H1 (cell line): Measurements from ENCODE around the gene LCE1F. TPM values are rescaled to one million over a fixed set of nuclear protein-coding genes. Genes with fewer than 3 reads are reported as not detected.

ENCODE experiments used
- CTCF ChIA-PET: fragments of 300-600 bp; sonication (Branson Sonifier 250); formaldehyde crosslinking; loops from one replicate; lab custom pipeline; 2021; ENCODE audit not compliant: partially characterized antibody; lab: Charles Lee
- POLR2A ChIA-PET: fragments of 300-600 bp; sonication (Branson Sonifier 250); formaldehyde crosslinking; loops from one replicate; lab custom pipeline; 2021; ENCODE audit warnings: inconsistent platforms; ENCODE audit not compliant: partially characterized antibody; lab: Charles Lee
- DNase-seq, 2 experiments: peaks; one replicate each; pipeline versions ENCODE4 v3.0.0 to v3.0.0-alpha.2; 2010 to 2022; ENCODE audit warnings: low spot score in 2 of 2, low read depth in 1 of 2, mixed read lengths in 1 of 2
- FAIRE-seq: peaks from 2 replicates; lab custom pipeline; 2011; peaks lifted over from hg19 to GRCh38; lab: Jason Lieb, UNC
- H2AFZ ChIP-seq: 2 replicates; pipeline ENCODE4 v1.8.1; 2012; ENCODE audit warnings: low read length, inconsistent platforms
- H2AK5ac ChIP-seq: 2 replicates; pipeline ENCODE4 v1.6.1; 2013; ENCODE audit warnings: low read depth, low read length
- H2BK120ac ChIP-seq: replicated peaks from 2 replicates; pipeline ENCODE3; 2013; ENCODE audit warnings: low read depth, low read length, inconsistent platforms
- H2BK12ac ChIP-seq: 2 replicates; pipeline ENCODE4 v1.6.1; 2013; ENCODE audit warnings: low read depth, low read length
- H2BK15ac ChIP-seq: 2 replicates; pipeline ENCODE4 v1.6.1; 2013; ENCODE audit warnings: low read length
- H2BK20ac ChIP-seq: 2 replicates; pipeline ENCODE4 v1.6.1; 2013; ENCODE audit warnings: low read length
- H2BK5ac ChIP-seq: 2 replicates; pipeline ENCODE4 v1.6.1; 2013; ENCODE audit warnings: low read depth, low read length
- H3K14ac ChIP-seq: 2 replicates; pipeline ENCODE4 v1.6.1; 2013; ENCODE audit warnings: inconsistent platforms; ENCODE audit not compliant: insufficient read length
- H3K18ac ChIP-seq: 2 replicates; pipeline ENCODE4 v1.6.1; 2013; ENCODE audit warnings: low read length; ENCODE audit errors: extremely low read depth
- H3K23ac ChIP-seq: 2 replicates; pipeline ENCODE4 v1.6.1; 2013; ENCODE audit warnings: inconsistent platforms; ENCODE audit not compliant: insufficient read length
- H3K23me2 ChIP-seq: 2 replicates; pipeline ENCODE4 v1.6.1; 2013; ENCODE audit warnings: low read depth, low read length
- H3K27ac ChIP-seq: 2 replicates; pipeline ENCODE4 v1.6.1; 2011; ENCODE audit warnings: low read depth, low read length, inconsistent platforms
- H3K27me3 ChIP-seq, 4 experiments: replicated peaks in 1 of 4; 1 replicate in 1 of 4; 2 replicates in 3 of 4; pipeline versions ENCODE4 v1.6.1 to v1.8.1; 2011 to 2013; ENCODE audit warnings: low read length in 3 of 4, mild to moderate bottlenecking in 3 of 4, inconsistent platforms in 2 of 4, mixed read lengths in 2 of 4, moderate library complexity in 1 of 4; ENCODE audit not compliant: control insufficient read depth in 3 of 4, insufficient read depth in 3 of 4; ENCODE audit errors: extremely low read depth in 1 of 4
- H3K36me3 ChIP-seq, 4 experiments: 2 replicates each; pipeline versions ENCODE4 v1.6.1 to v1.8.1; 2011 to 2013; ENCODE audit warnings: mild to moderate bottlenecking in 4 of 4, low read length in 3 of 4, moderate library complexity in 2 of 4, control low read depth in 1 of 4, inconsistent platforms in 1 of 4; ENCODE audit not compliant: insufficient read depth in 4 of 4, control insufficient read depth in 2 of 4
- H3K4ac ChIP-seq: replicated peaks from 2 replicates; pipeline ENCODE3; 2013; ENCODE audit warnings: low read length, low read depth, mixed read lengths, inconsistent platforms; ENCODE audit not compliant: insufficient read length
- H3K4me1 ChIP-seq, 4 experiments: replicated peaks in 1 of 4; 1 replicate in 1 of 4; 2 replicates in 3 of 4; pipeline versions ENCODE4 v1.6.1 to v1.8.1; 2011 to 2013; ENCODE audit warnings: low read length in 3 of 4, inconsistent platforms in 2 of 4, mixed read lengths in 1 of 4; ENCODE audit not compliant: insufficient read depth in 4 of 4, control insufficient read depth in 3 of 4
- H3K4me2 ChIP-seq, 2 experiments: 2 replicates each; pipeline versions ENCODE4 v1.6.1 to v1.8.1; 2011 to 2013; ENCODE audit warnings: low read depth in 2 of 2, low read length in 2 of 2, control low read depth in 1 of 2, inconsistent platforms in 1 of 2, mild to moderate bottlenecking in 1 of 2; ENCODE audit not compliant: insufficient read depth in 1 of 2
- H3K4me3 ChIP-seq, 4 experiments: fragments of 200-600, 300-600 bp in 1 of 4; sonication (generic), shearing (Covaris generic), sonication (Bioruptor Twin) in 1 of 4; 2 replicates each; pipeline versions ENCODE4 v1.5.1 to v1.8.1; 2011 to 2016; ENCODE audit warnings: low read length in 4 of 4, low read depth in 3 of 4, control low read depth in 2 of 4, inconsistent platforms in 2 of 4, mild to moderate bottlenecking in 2 of 4, mixed read lengths in 1 of 4, moderate library complexity in 1 of 4; ENCODE audit not compliant: insufficient read depth in 2 of 4; ENCODE audit errors: extremely low read depth in 1 of 4
- H3K56ac ChIP-seq: replicated peaks from 2 replicates; pipeline ENCODE3; 2013; ENCODE audit warnings: low read depth, mild to moderate bottlenecking, mixed read lengths, low read length, inconsistent platforms; ENCODE audit not compliant: insufficient read length
- H3K79me1 ChIP-seq: 2 replicates; pipeline ENCODE4 v1.6.1; 2013; ENCODE audit warnings: low read depth, low read length, control low read depth
- H3K79me2 ChIP-seq, 2 experiments: 2 replicates each; pipeline versions ENCODE4 v1.6.1 to v1.8.1; 2012 to 2013; ENCODE audit warnings: low read length in 2 of 2, mild to moderate bottlenecking in 2 of 2, inconsistent platforms in 1 of 2; ENCODE audit not compliant: insufficient read depth in 2 of 2, control insufficient read depth in 1 of 2
- H3K9ac ChIP-seq, 4 experiments: replicated peaks in 1 of 4; 1 replicate in 1 of 4; 2 replicates in 3 of 4; pipeline versions ENCODE4 v1.6.1 to v1.8.1; 2011 to 2013; ENCODE audit warnings: low read depth in 3 of 4, low read length in 3 of 4, control low read depth in 2 of 4, mild to moderate bottlenecking in 2 of 4, moderate library complexity in 2 of 4, inconsistent platforms in 1 of 4; ENCODE audit errors: extremely low read depth in 1 of 4
- H3K9me3 ChIP-seq, 2 experiments: 2 replicates each; pipeline versions ENCODE4 v1.6.1 to v1.8.1; 2012 to 2013; ENCODE audit warnings: mild to moderate bottlenecking in 2 of 2, moderate library complexity in 2 of 2, control low read depth in 1 of 2, inconsistent platforms in 1 of 2, low read depth in 1 of 2, low read length in 1 of 2, mixed read lengths in 1 of 2; ENCODE audit not compliant: insufficient read depth in 2 of 2
- H4K20me1 ChIP-seq, 2 experiments: replicated peaks in 1 of 2; 2 replicates each; pipeline versions ENCODE3 to v1.8.1; 2011 to 2013; ENCODE audit warnings: inconsistent platforms in 2 of 2, low read length in 2 of 2, mild to moderate bottlenecking in 1 of 2; ENCODE audit not compliant: insufficient read depth in 2 of 2, control insufficient read depth in 1 of 2
- H4K5ac ChIP-seq: 2 replicates; pipeline ENCODE4 v1.6.1; 2013; ENCODE audit warnings: low read length, low read depth, mixed read lengths, inconsistent platforms; ENCODE audit not compliant: insufficient read length
- H4K8ac ChIP-seq: 2 replicates; pipeline ENCODE4 v1.8.0; 2013; ENCODE audit warnings: mild to moderate bottlenecking, moderate library complexity, low read length, inconsistent platforms; ENCODE audit not compliant: insufficient read depth; ENCODE audit errors: extremely low read depth
- H4K91ac ChIP-seq: replicated peaks from 2 replicates; pipeline ENCODE3; 2013; ENCODE audit warnings: low read length, mixed read lengths, inconsistent platforms; ENCODE audit not compliant: insufficient read length
- ASH2L ChIP-seq: fragments of 200-600, 300-600 bp; sonication (generic); IDR thresholded peaks from one replicate; pipeline ENCODE4 v1.7.1; 2017; ENCODE audit warnings: low read length
- CBX8 ChIP-seq: fragments of 300-800, 300-1000 bp; sonication (generic); IDR thresholded peaks from 2 replicates; pipeline ENCODE4 v1.7.1; 2016; ENCODE audit warnings: low read depth, low read length, borderline replicate concordance
- CREB1 ChIP-seq: IDR thresholded peaks from 2 replicates; pipeline ENCODE4 v1.6.1; 2012; ENCODE audit warnings: inconsistent platforms
- EP300 ChIP-seq, 2 experiments: IDR thresholded peaks; 1 replicate in 1 of 2; 2 replicates in 1 of 2; pipeline ENCODE4 v1.6.1; 2011 to 2012; ENCODE audit warnings: low read depth in 2 of 2, low read length in 2 of 2, mild to moderate bottlenecking in 2 of 2, borderline replicate concordance in 1 of 2, inconsistent platforms in 1 of 2, moderate library complexity in 1 of 2
- GABPA ChIP-seq: IDR thresholded peaks from 2 replicates; pipeline ENCODE4 v1.6.1; 2011; ENCODE audit warnings: mild to moderate bottlenecking, low read length, moderate library complexity, borderline replicate concordance; ENCODE audit not compliant: insufficient read depth
- HDAC2 ChIP-seq, 2 experiments: fragments of 300-600 bp in 1 of 2; sonication (generic) in 1 of 2; IDR thresholded peaks; 2 replicates each; pipeline ENCODE4 v1.6.1; 2011 to 2012; ENCODE audit warnings: low read depth in 2 of 2, low read length in 2 of 2, mild to moderate bottlenecking in 2 of 2, moderate library complexity in 2 of 2, borderline replicate concordance in 1 of 2, inconsistent platforms in 1 of 2
- JUN ChIP-seq: IDR thresholded peaks from 2 replicates; pipeline ENCODE4 v1.6.1; 2011; ENCODE audit warnings: low read depth, mild to moderate bottlenecking, improper control_type of control experiment, low read length
- NRF1 ChIP-seq: IDR thresholded peaks from 2 replicates; pipeline ENCODE4 v1.6.1; 2011; ENCODE audit warnings: mild to moderate bottlenecking, low read depth, low read length, improper control_type of control experiment
- SIN3A ChIP-seq, 2 experiments: IDR thresholded peaks in 1 of 2; conservative IDR thresholded peaks in 1 of 2; 2 replicates each; pipeline ENCODE4 v1.6.1; 2011 to 2012; ENCODE audit warnings: low read length in 2 of 2, improper control_type of control experiment in 1 of 2, low read depth in 1 of 2, mild to moderate bottlenecking in 1 of 2
- SRF ChIP-seq: IDR thresholded peaks from 2 replicates; pipeline ENCODE4 v1.6.1; 2011; ENCODE audit warnings: mild to moderate bottlenecking, low read depth, low read length, moderate library complexity
- TAF7 ChIP-seq: optimal IDR thresholded peaks from 2 replicates; pipeline ENCODE3; 2011; ENCODE audit warnings: low read depth, mild to moderate bottlenecking, inconsistent platforms, low read length, moderate library complexity, borderline replicate concordance
- TEAD4 ChIP-seq: IDR thresholded peaks from 2 replicates; pipeline ENCODE4 v1.6.1; 2012; ENCODE audit warnings: low read depth, low read length, inconsistent platforms, mixed read lengths
- YY1 ChIP-seq: IDR thresholded peaks from 2 replicates; pipeline ENCODE4 v1.6.1; 2011; ENCODE audit warnings: low read depth, mild to moderate bottlenecking, low read length
- WGBS, 2 experiments: shearing (Covaris generic) in 1 of 2; methylation state at CpG; one replicate each; pipeline versions ENCODE4 v1.1.6 to v1.1.7; 2013 to 2015; ENCODE audit warnings: low lambda C conversion rate in 2 of 2, mixed read lengths in 2 of 2, inconsistent platforms in 1 of 2, low coverage in 1 of 2, missing lambda C conversion rate in 1 of 2; ENCODE audit not compliant: insufficient replicate concordance in 2 of 2, insufficient coverage in 1 of 2, insufficient read length in 1 of 2; ENCODE audit errors: extremely low coverage in 1 of 2, missing lambda C conversion rate in 1 of 2; 5-methylcytosine and 5-hydroxymethylcytosine counted together
- polyA plus RNA-seq, 7 experiments: library from polyadenylated mRNA; depleted of rRNA in 3 of 7; stranded (reverse) in 5 of 7; unstranded in 2 of 7; fragments of >200 nt in 5 of 7; fragments of 200-250 nt in 2 of 7; gene quantifications; 1 replicate in 5 of 7; 2 replicates in 1 of 7; 4 replicates in 1 of 7; pipeline versions ENCODE4 v1.2.1 to v1.2.3, GENCODE V29; 2011 to 2013; ENCODE audit warnings: missing spikeins in 2 of 7, mixed read lengths in 2 of 7
- total RNA-seq: library from RNA; stranded (reverse); fragmentation: NEBNext Ultra II Directional; extraction: Animal tissue kit (Norgen Biotek cat#: 25700); gene quantifications from 2 replicates; pipeline ENCODE4 v1.2.1, GENCODE V29; 2021
- TF ChIP-seq, protein P1 (sequence below): IDR thresholded peaks from 2 replicates; pipeline ENCODE4 v1.6.1; 2011; ENCODE audit warnings: low read length, improper control_type of control experiment

Gene LCE1F
- total and polyA plus RNA-seq, 2 of the 8 experiments (the other 6 are each of a cell fraction or from before 2014, with no cell fraction given) = not detected

DNA sequence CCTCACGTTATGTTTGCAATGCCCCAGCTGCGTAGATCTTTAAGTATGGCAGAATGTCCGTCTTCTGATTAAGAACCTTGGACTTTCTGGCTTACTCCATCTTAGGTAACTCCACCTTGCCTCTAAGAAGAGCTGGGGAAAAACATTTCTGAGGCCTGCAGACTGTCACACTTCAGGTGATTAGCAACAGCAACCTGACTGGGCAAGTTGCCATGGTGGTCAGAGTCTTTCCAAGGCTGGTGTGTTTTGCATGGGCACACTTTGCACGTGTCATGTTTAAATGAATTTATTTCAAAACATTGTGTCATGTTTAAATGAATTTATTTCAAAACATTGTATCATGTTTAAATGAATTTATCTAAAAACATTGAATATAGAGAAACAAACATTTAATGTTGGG, 16.3 kb upstream of the LCE1F start:
- H3K23ac ChIP-seq = no peak overlapping the region
- CTCF ChIA-PET = no interaction called here
- 60% methylated on average over 4 of the region's 4 CpGs; no CpG with 5 or more reads in 1 of the 2 experiments for WGBS, 2 experiments
- FAIRE-seq (no peak), DNase-seq (no peak)
- H3K14ac ChIP-seq = no peak overlapping the region
- no peaks in the 10 kb centered on the region for H3K27me3 ChIP-seq
- no peak overlapping the region for H2AK5ac ChIP-seq
- no peaks in the 10 kb centered on the region for H4K20me1 ChIP-seq
- H3K18ac ChIP-seq = no peak overlapping the region
- no peak overlapping the region for H2BK15ac ChIP-seq
- no peak overlapping the region for H3K27ac ChIP-seq
- no peak overlapping the region for H4K5ac ChIP-seq
- H3K4ac ChIP-seq = no peak overlapping the region
- H2AFZ ChIP-seq = no peak overlapping the region
- no peak overlapping the region for H4K8ac ChIP-seq
- H3K79me1 ChIP-seq = no peaks in the 10 kb centered on the region
- H3K79me2 ChIP-seq = no peaks in the 10 kb centered on the region
- no peak overlapping the region for H4K91ac ChIP-seq
- H2BK5ac ChIP-seq = no peak overlapping the region
- POLR2A ChIA-PET = no interaction called here
- H3K23me2 ChIP-seq = no peaks in the 10 kb centered on the region
- no peak overlapping the region for H3K56ac ChIP-seq
- no peak overlapping the region for H2BK12ac ChIP-seq
- H3K4me1 ChIP-seq = no peaks in the 10 kb centered on the region
- no peak overlapping the region for H3K4me3 ChIP-seq
- H3K9ac ChIP-seq = no peak overlapping the region
- H3K9me3 ChIP-seq = peaks cover 77 to 86% of the 10 kb centered on the region in 2 experiments
- H3K4me2 ChIP-seq = no peak overlapping the region
- H2BK120ac ChIP-seq = no peak overlapping the region
- no peak overlapping the region for H2BK20ac ChIP-seq
- no peaks in the 10 kb centered on the region for H3K36me3 ChIP-seq
- TF ChIP-seq TEAD4 (no peak), ASH2L (no peak), YY1 (no peak), EP300 (IDR thresholded peaks at IDR 0.05; ENCODE audit: borderline replicate concordance in 1 of 2, low read depth in 2 of 2, low read length in 2 of 2) (no peak), SRF (no peak), CREB1 (no peak), JUN (no peak), SIN3A (conservative IDR thresholded peaks at IDR 0.05 in 1 of 2, IDR thresholded peaks at IDR 0.05 in 1 of 2; ENCODE audit: low read depth in 1 of 2, low read length in 2 of 2) (no peak), CBX8 (no peak), GABPA (no peak), TAF7 (no peak), NRF1 (no peak), HDAC2 (IDR thresholded peaks at IDR 0.05; ENCODE audit: borderline replicate concordance in 1 of 2, low read depth in 2 of 2, low read length in 2 of 2) (no peak)
- TF ChIP-seq, protein P1, sequence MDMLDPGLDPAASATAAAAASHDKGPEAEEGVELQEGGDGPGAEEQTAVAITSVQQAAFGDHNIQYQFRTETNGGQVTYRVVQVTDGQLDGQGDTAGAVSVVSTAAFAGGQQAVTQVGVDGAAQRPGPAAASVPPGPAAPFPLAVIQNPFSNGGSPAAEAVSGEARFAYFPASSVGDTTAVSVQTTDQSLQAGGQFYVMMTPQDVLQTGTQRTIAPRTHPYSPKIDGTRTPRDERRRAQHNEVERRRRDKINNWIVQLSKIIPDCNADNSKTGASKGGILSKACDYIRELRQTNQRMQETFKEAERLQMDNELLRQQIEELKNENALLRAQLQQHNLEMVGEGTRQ = no peak
